Mononuclear cell (primary cell): Measurements from ENCODE around the gene B3GNT9. TPM values are rescaled to one million over a fixed set of nuclear protein-coding genes. Genes with fewer than 3 reads are reported as not detected.
"Not testable (repeated sequence)": the region's sequence is repeated elsewhere in the genome, so short reads cannot be mapped to it uniquely, and the experiment has no call there.

ENCODE experiments used
- H3K27me3 ChIP-seq: 2 replicates; pipeline ENCODE4 v1.6.0; 2011; ENCODE audit warnings: low read length, control low read depth; ENCODE audit not compliant: insufficient read depth
- H3K4me1 ChIP-seq: 2 replicates; pipeline ENCODE4 v1.5.1; 2011; ENCODE audit warnings: mild to moderate bottlenecking, low read length, control low read depth; ENCODE audit not compliant: insufficient read depth
- H3K4me3 ChIP-seq: 2 replicates; pipeline ENCODE4 v1.5.1; 2011; ENCODE audit warnings: mild to moderate bottlenecking, low read length, moderate library complexity
- H3K9me3 ChIP-seq: 2 replicates; pipeline ENCODE4 v1.5.1; 2011; ENCODE audit warnings: low read depth, mild to moderate bottlenecking, control low read depth, low read length
- total RNA-seq: library from RNA; depleted of rRNA; stranded (reverse); fragments of >200 nt; gene quantifications from one replicate; pipeline ENCODE4 v1.2.3, GENCODE V29; 2012

The B3GNT9 gene
- total RNA-seq, 1 donor: 2.0 TPM

GRCh38 chr16:67129422-67129821 is 21.4 kb downstream of the B3GNT9 start:
- Histone ChIP-seq H3K4me1 (no peaks in the 10 kb centered on the region), H3K4me3 (no peak overlapping the region), H3K27me3 (no peaks in the 10 kb centered on the region), H3K9me3 (no peaks in the 10 kb centered on the region)

GRCh38 chr16:67128887-67129286 is 21.9 kb downstream of the B3GNT9 start:
- no peaks in the 10 kb centered on the region for H3K9me3 ChIP-seq
- no peaks in the 10 kb centered on the region for H3K4me1 ChIP-seq
- no peak overlapping the region for H3K4me3 ChIP-seq
- no peaks in the 10 kb centered on the region for H3K27me3 ChIP-seq

- no peaks in the 10 kb centered on the region for H3K27me3 ChIP-seq
- H3K4me1 ChIP-seq: no peaks in the 10 kb centered on the region
- H3K9me3 ChIP-seq: no peaks in the 10 kb centered on the region
- no peak overlapping the region for H3K4me3 ChIP-seq
These were observed 22.4 kb downstream of the B3GNT9 start for GRCh38 chr16:67128417-67128816.

GRCh38 chr16:67122799-67123198 is 28.0 kb downstream of the B3GNT9 start:
- not testable (repeated sequence) for H3K9me3 ChIP-seq, H3K4me3 ChIP-seq, H3K27me3 ChIP-seq, H3K4me1 ChIP-seq

- Histone ChIP-seq H3K4me3 (no peak overlapping the region), H3K9me3 (no peaks in the 10 kb centered on the region), H3K4me1 (peaks cover 28% of the 10 kb centered on the region), H3K27me3 (no peaks in the 10 kb centered on the region)
These were observed 30.8 kb downstream of the B3GNT9 start for GRCh38 chr16:67120025-67120424.

- H3K4me1 ChIP-seq: peaks cover 42% of the 10 kb centered on the region
- H3K27me3 ChIP-seq: no peaks in the 10 kb centered on the region
- no peaks in the 10 kb centered on the region for H3K9me3 ChIP-seq
- no peak overlapping the region for H3K4me3 ChIP-seq
These were observed 33.1 kb downstream of the B3GNT9 start for GRCh38 chr16:67117716-67118115.

- H3K9me3 ChIP-seq: no peaks in the 10 kb centered on the region
- no peaks in the 10 kb centered on the region for H3K27me3 ChIP-seq
- peaks cover 51% of the 10 kb centered on the region for H3K4me1 ChIP-seq
- H3K4me3 ChIP-seq: no peak overlapping the region
These were observed 34.1 kb downstream of the B3GNT9 start for GRCh38 chr16:67116388-67117311.

- Histone ChIP-seq H3K4me3 (no peak overlapping the region), H3K4me1 (peaks cover 61% of the 10 kb centered on the region), H3K27me3 (no peaks in the 10 kb centered on the region), H3K9me3 (no peaks in the 10 kb centered on the region)
These were observed 35.2 kb downstream of the B3GNT9 start for GRCh38 chr16:67115639-67116038.

- Histone ChIP-seq H3K27me3 (no peaks in the 10 kb centered on the region), H3K4me3 (no peak overlapping the region), H3K4me1 (peaks cover 66% of the 10 kb centered on the region), H3K9me3 (no peaks in the 10 kb centered on the region)
These were observed 36.0 kb downstream of the B3GNT9 start for GRCh38 chr16:67114793-67115192.

- Histone ChIP-seq H3K9me3 (no peaks in the 10 kb centered on the region), H3K4me3 (no peak overlapping the region), H3K4me1 (peaks cover 72% of the 10 kb centered on the region), H3K27me3 (no peaks in the 10 kb centered on the region)
These were observed 38.0 kb downstream of the B3GNT9 start for GRCh38 chr16:67112591-67113399.

- H3K4me3 ChIP-seq: no peak overlapping the region
- no peaks in the 10 kb centered on the region for H3K9me3 ChIP-seq
- no peaks in the 10 kb centered on the region for H3K27me3 ChIP-seq
- H3K4me1 ChIP-seq: peaks cover 64% of the 10 kb centered on the region
These were observed 38.8 kb downstream of the B3GNT9 start for GRCh38 chr16:67111951-67112444.

GRCh38 chr16:67109407-67110135 is 41.2 kb downstream of the B3GNT9 start, which contains the start of gene PHAF1:
Gene PHAF1, plus strand, starts transcription at chr16:67109941. Its CDS starts 235 bp downstream, at chr16:67110176.
- no peaks in the 10 kb centered on the region for H3K9me3 ChIP-seq
- H3K4me3 ChIP-seq: peak within 1 kb of the TSS; percentile 87
- H3K27me3 ChIP-seq: no peaks in the 10 kb centered on the region
- H3K4me1 ChIP-seq: peaks cover 54% of the 10 kb centered on the region

- Histone ChIP-seq H3K4me1 (peaks cover 52% of the 10 kb centered on the region), H3K9me3 (no peaks in the 10 kb centered on the region), H3K4me3 (peak overlapping the region; percentile 87), H3K27me3 (no peaks in the 10 kb centered on the region)
These were observed 41.8 kb downstream of the B3GNT9 start for GRCh38 chr16:67108931-67109406.

- H3K4me1 ChIP-seq: peaks cover 49% of the 10 kb centered on the region
These were observed 42.3 kb downstream of the B3GNT9 start for GRCh38 chr16:67108489-67108888.

More at GRCh38 chr16:67108489-67108888, 42.3 kb downstream of the B3GNT9 start:
- Histone ChIP-seq H3K4me3 (no peak overlapping the region), H3K9me3 (no peaks in the 10 kb centered on the region), H3K27me3 (no peaks in the 10 kb centered on the region)
